ENCODE data around the gene RAB44. TPM values are rescaled to one million over a fixed set of nuclear protein-coding genes. Genes with fewer than 3 reads are reported as not detected.

The RAB44 gene
- total and polyA plus RNA-seq, 2 experiments from 2014 or later, result not detected

- 83% methylated on average over 27 of the region's 27 CpGs for WGBS (ENCODE audit: low lambda C conversion rate, missing lambda C conversion rate)
- H3K27ac ChIP-seq, result no peak overlapping the region
- no peaks in the 10 kb centered on the region for H3K4me1 ChIP-seq (ENCODE audit: insufficient read depth)
- no peak for DNase-seq (ENCODE audit: low spot score)
- no peaks in the 10 kb centered on the region for H4K20me1 ChIP-seq (ENCODE audit: insufficient read depth, poor library complexity, severe bottlenecking)
- no peak for TF ChIP-seq EZH2phosphoT487 (IDR thresholded peaks at IDR 0.05; ENCODE audit: low read depth, severe bottlenecking, unreplicated experiment)
- no peak for TF ChIP-seq CTCF (IDR thresholded peaks at IDR 0.05; ENCODE audit: poor library complexity)
- no peak for TF ChIP-seq EZH2 (IDR thresholded peaks at IDR 0.05; ENCODE audit: borderline replicate concordance)
- H3K4me3 ChIP-seq, result no peak overlapping the region
- H3K27me3 ChIP-seq, result no peaks in the 10 kb centered on the region
- H3K36me3 ChIP-seq (replicated peaks; ENCODE audit: insufficient read depth, low read depth), result no peaks in the 10 kb centered on the region
- no peaks in the 10 kb centered on the region for H3K79me2 ChIP-seq
- no peaks in the 10 kb centered on the region for H3K9me3 ChIP-seq (ENCODE audit: low read depth)
- no peak overlapping the region for H2AFZ ChIP-seq
- no peak overlapping the region for H3K4me2 ChIP-seq
- H3K9me2 ChIP-seq (replicated peaks; ENCODE audit: insufficient read depth), result no peaks in the 10 kb centered on the region
These were observed 4.5 kb upstream of the RAB44 start for GRCh38 chr6:36692861-36693702.

- Histone ChIP-seq H3K27ac (no peak overlapping the region), H3K9me3 (ENCODE audit: low read depth) (no peaks in the 10 kb centered on the region), H3K79me2 (no peaks in the 10 kb centered on the region), H3K4me2 (no peak overlapping the region), H3K9me2 (replicated peaks; ENCODE audit: insufficient read depth) (no peaks in the 10 kb centered on the region), H2AFZ (no peak overlapping the region), H3K4me1 (ENCODE audit: insufficient read depth) (no peaks in the 10 kb centered on the region), H3K27me3 (no peaks in the 10 kb centered on the region), H3K4me3 (no peak overlapping the region), H4K20me1 (ENCODE audit: insufficient read depth, poor library complexity, severe bottlenecking) (no peaks in the 10 kb centered on the region), H3K36me3 (replicated peaks; ENCODE audit: insufficient read depth, low read depth) (no peaks in the 10 kb centered on the region)
- TF ChIP-seq EZH2phosphoT487 (IDR thresholded peaks at IDR 0.05; ENCODE audit: low read depth, severe bottlenecking, unreplicated experiment) (no peak), EZH2 (IDR thresholded peaks at IDR 0.05; ENCODE audit: borderline replicate concordance) (no peak), CTCF (IDR thresholded peaks at IDR 0.05; ENCODE audit: poor library complexity) (no peak)
- DNase-seq (ENCODE audit: low spot score), result no peak
- WGBS (ENCODE audit: low lambda C conversion rate, missing lambda C conversion rate), result 90% methylated on average over 6 of the region's 6 CpGs
These were observed 3.0 kb upstream of the RAB44 start for GRCh38 chr6:36694616-36695015.

GRCh38 chr6:36695414-36695813, 2.2 kb upstream of the RAB44 start:
- 85% methylated on average over 2 of the region's 2 CpGs for WGBS (ENCODE audit: low lambda C conversion rate, missing lambda C conversion rate)
- DNase-seq (ENCODE audit: low spot score), result no peak

More at GRCh38 chr6:36695414-36695813, 2.2 kb upstream of the RAB44 start:
- H3K4me3 ChIP-seq, result no peak overlapping the region
- H4K20me1 ChIP-seq (ENCODE audit: insufficient read depth, poor library complexity, severe bottlenecking), result no peaks in the 10 kb centered on the region
- H3K4me2 ChIP-seq, result no peak overlapping the region
- no peak overlapping the region for H2AFZ ChIP-seq
- H3K9me2 ChIP-seq (replicated peaks; ENCODE audit: insufficient read depth), result no peaks in the 10 kb centered on the region
- no peaks in the 10 kb centered on the region for H3K4me1 ChIP-seq (ENCODE audit: insufficient read depth)
- no peaks in the 10 kb centered on the region for H3K9me3 ChIP-seq (ENCODE audit: low read depth)
- H3K27me3 ChIP-seq, result no peaks in the 10 kb centered on the region
- H3K36me3 ChIP-seq (replicated peaks; ENCODE audit: insufficient read depth, low read depth), result no peaks in the 10 kb centered on the region
- TF ChIP-seq EZH2 (IDR thresholded peaks at IDR 0.05; ENCODE audit: borderline replicate concordance) (no peak), CTCF (IDR thresholded peaks at IDR 0.05; ENCODE audit: poor library complexity) (no peak), EZH2phosphoT487 (IDR thresholded peaks at IDR 0.05; ENCODE audit: low read depth, severe bottlenecking, unreplicated experiment) (no peak)
- H3K27ac ChIP-seq, result no peak overlapping the region
- no peaks in the 10 kb centered on the region for H3K79me2 ChIP-seq

Measured in hepatocyte (in vitro differentiated cells).